Measurements from ENCODE around the gene INPP5A.

The INPP5A gene

DNA sequence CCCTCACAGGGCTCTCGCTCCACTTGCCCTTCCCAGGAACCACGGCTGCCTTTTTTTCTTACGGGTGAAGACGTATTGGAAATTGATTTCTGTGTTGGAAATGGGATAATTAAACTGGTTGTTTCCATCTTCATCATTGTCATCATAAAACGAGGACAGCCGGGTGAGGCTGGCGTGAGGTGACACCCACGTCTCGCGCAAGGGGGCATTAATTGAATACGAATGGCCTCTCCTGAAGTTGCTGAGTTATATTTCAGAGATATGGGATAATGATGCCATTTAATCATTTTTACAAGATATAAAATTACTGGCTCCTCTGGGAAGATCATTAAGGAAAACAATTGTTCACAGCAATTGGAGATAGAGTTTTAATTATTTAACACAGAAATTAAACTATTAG is 266.7 kb downstream of the INPP5A start:
- H3K9me2 ChIP-seq (replicated peaks; ENCODE audit: low read depth, low read length), result no peaks in the 10 kb centered on the region
- H3K9ac ChIP-seq (ENCODE audit: low read depth, low read length, poor library complexity, severe bottlenecking), result no peak overlapping the region
- no peaks in the 10 kb centered on the region for H3K36me3 ChIP-seq (ENCODE audit: insufficient read depth, low read length)
- no peak overlapping the region for H3K4me2 ChIP-seq (ENCODE audit: low read depth, low read length, poor library complexity, severe bottlenecking)
- H3F3A ChIP-seq (ENCODE audit: low read depth), result no peaks in the 10 kb centered on the region
- H3K4me3 ChIP-seq (ENCODE audit: low read length, poor library complexity, severe bottlenecking), result no peak overlapping the region
- H3K9me3 ChIP-seq (ENCODE audit: insufficient read depth, low read depth, low read length), result peaks cover 3% of the 10 kb centered on the region; the same call in 1 of the 2 replicates
- no peaks in the 10 kb centered on the region for H3K79me2 ChIP-seq (ENCODE audit: insufficient read depth, low read length)
- no peak for TF ChIP-seq EZH2phosphoT487 (IDR thresholded peaks at IDR 0.05; ENCODE audit: borderline replicate concordance)
- TF ChIP-seq, protein P1, sequence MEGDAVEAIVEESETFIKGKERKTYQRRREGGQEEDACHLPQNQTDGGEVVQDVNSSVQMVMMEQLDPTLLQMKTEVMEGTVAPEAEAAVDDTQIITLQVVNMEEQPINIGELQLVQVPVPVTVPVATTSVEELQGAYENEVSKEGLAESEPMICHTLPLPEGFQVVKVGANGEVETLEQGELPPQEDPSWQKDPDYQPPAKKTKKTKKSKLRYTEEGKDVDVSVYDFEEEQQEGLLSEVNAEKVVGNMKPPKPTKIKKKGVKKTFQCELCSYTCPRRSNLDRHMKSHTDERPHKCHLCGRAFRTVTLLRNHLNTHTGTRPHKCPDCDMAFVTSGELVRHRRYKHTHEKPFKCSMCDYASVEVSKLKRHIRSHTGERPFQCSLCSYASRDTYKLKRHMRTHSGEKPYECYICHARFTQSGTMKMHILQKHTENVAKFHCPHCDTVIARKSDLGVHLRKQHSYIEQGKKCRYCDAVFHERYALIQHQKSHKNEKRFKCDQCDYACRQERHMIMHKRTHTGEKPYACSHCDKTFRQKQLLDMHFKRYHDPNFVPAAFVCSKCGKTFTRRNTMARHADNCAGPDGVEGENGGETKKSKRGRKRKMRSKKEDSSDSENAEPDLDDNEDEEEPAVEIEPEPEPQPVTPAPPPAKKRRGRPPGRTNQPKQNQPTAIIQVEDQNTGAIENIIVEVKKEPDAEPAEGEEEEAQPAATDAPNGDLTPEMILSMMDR (conservative IDR thresholded peaks at IDR 0.05; ENCODE audit: low read length), result no peak
- H2AFZ ChIP-seq (ENCODE audit: low read length), result no peak overlapping the region
- no peaks in the 10 kb centered on the region for H3K27me3 ChIP-seq (ENCODE audit: insufficient read depth, low read length, poor library complexity, severe bottlenecking)
- no peaks in the 10 kb centered on the region for H4K20me1 ChIP-seq (ENCODE audit: insufficient read depth, low read length, poor library complexity, severe bottlenecking)
- no peaks in the 10 kb centered on the region for H3K4me1 ChIP-seq (ENCODE audit: insufficient read depth, low read length, poor library complexity, severe bottlenecking)

DNA sequence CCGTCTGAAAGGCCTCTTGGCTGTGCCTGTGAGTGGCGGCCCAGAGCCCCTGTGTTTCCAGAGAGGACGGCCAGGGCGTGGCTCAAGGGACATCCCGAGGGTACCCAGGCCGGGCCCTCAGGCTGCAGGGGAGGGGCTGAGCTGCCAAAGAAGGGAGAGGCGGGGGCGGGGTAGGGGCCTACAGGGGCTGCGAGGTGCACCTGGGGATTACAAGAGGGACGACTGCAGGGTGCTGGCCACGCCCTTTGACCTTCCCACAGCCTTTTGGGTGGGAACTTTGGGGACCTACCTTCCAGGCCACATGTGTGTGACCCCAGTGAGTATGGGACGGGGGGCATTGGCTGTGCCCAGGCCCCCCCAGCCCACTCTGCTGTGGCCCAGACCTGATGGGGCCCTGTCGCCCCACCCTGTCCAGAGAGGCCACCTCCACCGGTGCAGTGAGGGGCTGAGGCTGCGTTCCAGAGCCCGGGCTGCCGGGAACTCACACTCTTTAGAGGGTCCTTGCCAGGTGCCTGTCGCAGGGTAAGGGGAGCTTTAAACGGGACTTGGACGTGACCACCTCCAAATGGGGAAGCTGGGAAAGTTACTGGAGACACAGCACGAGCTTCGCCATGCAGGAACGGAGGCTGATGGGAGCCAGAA is 267.3 kb downstream of the INPP5A start:
- Histone ChIP-seq H3K79me2 (ENCODE audit: insufficient read depth, low read length) (no peaks in the 10 kb centered on the region), H2AFZ (ENCODE audit: low read length) (no peak overlapping the region), H3K4me2 (ENCODE audit: low read depth, low read length, poor library complexity, severe bottlenecking) (no peak overlapping the region), H3K4me3 (ENCODE audit: low read length, poor library complexity, severe bottlenecking) (no peak overlapping the region), H3K4me1 (ENCODE audit: insufficient read depth, low read length, poor library complexity, severe bottlenecking) (no peaks in the 10 kb centered on the region), H3F3A (ENCODE audit: low read depth) (no peaks in the 10 kb centered on the region), H3K27me3 (ENCODE audit: insufficient read depth, low read length, poor library complexity, severe bottlenecking) (no peaks in the 10 kb centered on the region), H4K20me1 (ENCODE audit: insufficient read depth, low read length, poor library complexity, severe bottlenecking) (no peaks in the 10 kb centered on the region), H3K9me3 (ENCODE audit: insufficient read depth, low read depth, low read length) (peaks cover 3% of the 10 kb centered on the region; the same call in 1 of the 2 replicates), H3K36me3 (ENCODE audit: insufficient read depth, low read length) (no peaks in the 10 kb centered on the region), H3K9ac (ENCODE audit: low read depth, low read length, poor library complexity, severe bottlenecking) (no peak overlapping the region), H3K9me2 (replicated peaks; ENCODE audit: low read depth, low read length) (no peaks in the 10 kb centered on the region)
- no peak for TF ChIP-seq EZH2phosphoT487 (IDR thresholded peaks at IDR 0.05; ENCODE audit: borderline replicate concordance)
- TF ChIP-seq, protein P1 (conservative IDR thresholded peaks at IDR 0.05; ENCODE audit: low read length), result no peak

DNA sequence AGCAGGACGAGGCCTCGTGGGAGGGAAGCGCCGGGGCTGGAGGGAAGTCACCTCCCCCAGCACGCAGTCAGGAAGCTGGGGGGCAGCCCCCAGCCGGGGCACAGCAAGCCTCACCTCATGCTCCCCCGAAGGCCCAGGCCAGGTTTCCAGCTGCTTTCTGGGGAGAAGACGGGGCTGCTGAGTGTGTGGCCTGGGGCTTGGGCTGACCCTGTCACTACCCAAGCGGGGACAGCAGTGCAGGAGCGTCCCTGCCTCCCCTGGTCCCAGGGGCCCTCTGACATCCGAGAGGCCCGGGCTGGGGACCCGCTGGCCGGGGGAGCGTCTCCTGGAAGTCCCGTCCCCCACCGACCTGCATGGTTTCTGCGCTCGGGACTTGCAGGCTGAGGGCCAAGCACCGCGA is 268.0 kb downstream of the INPP5A start:
- Histone ChIP-seq H3K4me1 (ENCODE audit: insufficient read depth, low read length, poor library complexity, severe bottlenecking) (no peaks in the 10 kb centered on the region), H3K4me3 (ENCODE audit: low read length, poor library complexity, severe bottlenecking) (no peak overlapping the region), H3K9me3 (ENCODE audit: insufficient read depth, low read depth, low read length) (peaks cover 3% of the 10 kb centered on the region; the same call in 1 of the 2 replicates), H3K79me2 (ENCODE audit: insufficient read depth, low read length) (no peaks in the 10 kb centered on the region), H4K20me1 (ENCODE audit: insufficient read depth, low read length, poor library complexity, severe bottlenecking) (no peaks in the 10 kb centered on the region), H3K9me2 (replicated peaks; ENCODE audit: low read depth, low read length) (no peaks in the 10 kb centered on the region), H3K4me2 (ENCODE audit: low read depth, low read length, poor library complexity, severe bottlenecking) (no peak overlapping the region), H3K9ac (ENCODE audit: low read depth, low read length, poor library complexity, severe bottlenecking) (no peak overlapping the region), H2AFZ (ENCODE audit: low read length) (no peak overlapping the region), H3K27me3 (ENCODE audit: insufficient read depth, low read length, poor library complexity, severe bottlenecking) (no peaks in the 10 kb centered on the region), H3F3A (ENCODE audit: low read depth) (no peaks in the 10 kb centered on the region), H3K36me3 (ENCODE audit: insufficient read depth, low read length) (no peaks in the 10 kb centered on the region)
- TF ChIP-seq, protein P1 (conservative IDR thresholded peaks at IDR 0.05; ENCODE audit: low read length), result no peak

All from Loucy (cell line).